ENCODE measurements around the gene ITGA2B.

DNA sequence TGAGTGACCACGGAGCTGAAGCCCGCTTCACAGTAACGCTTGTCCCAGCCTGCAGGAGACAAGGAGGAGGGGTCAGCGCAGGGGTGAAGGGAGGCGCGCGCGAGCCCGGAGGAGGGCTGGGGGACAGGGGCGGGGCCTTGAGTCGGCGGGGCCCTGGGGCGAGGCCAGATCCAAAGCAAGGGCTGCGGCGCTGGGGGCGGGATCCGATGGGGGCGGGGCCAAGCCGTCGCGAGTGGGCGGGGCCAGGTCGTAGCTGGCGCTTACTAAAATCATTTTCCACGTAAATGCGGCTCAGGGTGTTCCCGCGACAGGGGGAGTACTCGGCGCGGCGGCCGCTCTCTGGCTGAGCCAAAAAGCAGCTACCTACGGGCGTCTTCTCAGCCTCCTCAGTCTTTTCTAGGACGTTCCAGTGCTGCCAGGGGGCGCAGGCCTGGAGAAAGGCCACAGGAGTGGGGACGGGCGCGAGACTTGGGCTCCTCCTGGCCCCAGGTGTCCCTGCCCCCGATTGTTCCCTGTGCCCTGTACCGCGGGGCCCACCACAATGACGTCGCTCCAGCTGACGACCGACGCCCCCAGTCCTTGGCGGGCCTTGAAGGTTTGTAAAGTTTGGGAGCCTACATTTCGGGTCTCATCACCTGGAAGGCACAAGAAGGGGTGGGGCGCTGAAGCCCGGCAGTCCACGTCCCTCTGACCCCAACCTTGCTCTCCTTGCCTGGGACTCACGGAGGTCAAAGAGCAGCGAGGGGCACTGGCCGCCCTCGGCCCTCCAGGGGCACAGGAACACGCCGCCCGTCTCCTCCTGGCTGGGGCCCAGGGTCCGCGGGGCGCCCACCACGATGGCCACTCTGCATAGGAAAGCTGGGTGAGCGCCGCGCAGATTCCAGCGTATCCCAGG lies 3.9 kb downstream of the ITGA2B start:
- TF ChIP-seq GATA3 (IDR thresholded peaks at IDR 0.05; ENCODE audit: low read depth, low read length), result no peak
- TF ChIP-seq GATA2 (IDR thresholded peaks at IDR 0.05; ENCODE audit: low read depth, low read length), result no peak

Measured in SH-SY5Y (cell line).